Activated T-cell treated with anti-CD3 and anti-CD28 coated beads for 4 hours (primary cell): ENCODE measurements around the gene SSR4.

ENCODE experiments used
- DNase-seq: peaks from one replicate; pipeline ENCODE4 v3.0.0-alpha.2; 2020

Gene SSR4

GRCh38 chrX:153782313-153782712 is 12.2 kb upstream of the SSR4 start:
- no peak for DNase-seq

- no peak for DNase-seq
Measured at GRCh38 chrX:153782871-153783270, 11.6 kb upstream of the SSR4 start.

- DNase-seq: no peak
Measured at GRCh38 chrX:153783378-153784013, 11.0 kb upstream of the SSR4 start.

- no peak for DNase-seq
Measured at GRCh38 chrX:153784325-153784967, 10.0 kb upstream of the SSR4 start.

GRCh38 chrX:153786669-153787068 is 7.8 kb upstream of the SSR4 start:
- DNase-seq: no peak

GRCh38 chrX:153789654-153790053 is 4.8 kb upstream of the SSR4 start:
- DNase-seq: no peak

DNA sequence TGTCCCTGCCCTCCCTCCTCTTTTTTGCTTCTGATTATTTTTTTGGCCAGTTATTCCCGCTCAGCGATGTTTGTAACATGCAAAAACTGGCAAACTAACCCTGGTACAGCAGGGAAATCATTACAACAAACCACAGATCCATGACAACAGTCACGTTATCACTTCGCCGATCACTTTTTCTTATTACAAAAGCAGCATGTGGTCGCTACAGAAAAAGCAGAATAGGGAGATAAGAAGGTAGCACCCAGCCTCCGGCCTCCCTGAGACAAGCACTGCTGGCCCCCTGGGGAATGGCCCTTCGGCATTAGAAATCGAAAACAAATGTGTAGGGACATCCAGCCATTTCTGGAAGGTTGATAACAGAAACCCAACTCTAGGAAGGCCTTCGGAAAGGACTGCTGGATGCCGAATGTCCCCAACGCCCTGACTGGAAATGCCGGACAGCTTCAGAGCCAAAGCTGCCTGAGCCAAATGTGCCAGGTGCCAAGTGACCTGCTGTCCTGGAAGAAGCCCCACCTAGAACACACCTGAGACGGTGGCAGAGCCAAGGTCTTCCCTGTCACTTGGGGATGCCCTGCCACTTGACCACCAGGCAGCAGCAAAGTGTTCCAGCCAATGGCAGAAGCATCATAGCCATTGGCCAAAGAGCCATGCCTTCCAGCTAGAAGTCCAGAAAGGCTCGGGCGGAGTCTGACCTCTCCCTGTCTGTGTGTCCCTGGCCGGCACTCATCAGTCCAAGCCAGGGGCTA is 3.2 kb upstream of the SSR4 start:
- DNase-seq: no peak

- no peak for DNase-seq
Measured at GRCh38 chrX:153792368-153792767, 2.1 kb upstream of the SSR4 start.

- DNase-seq: no peak
Measured at GRCh38 chrX:153793291-153793690, 1.2 kb upstream of the SSR4 start.

DNA sequence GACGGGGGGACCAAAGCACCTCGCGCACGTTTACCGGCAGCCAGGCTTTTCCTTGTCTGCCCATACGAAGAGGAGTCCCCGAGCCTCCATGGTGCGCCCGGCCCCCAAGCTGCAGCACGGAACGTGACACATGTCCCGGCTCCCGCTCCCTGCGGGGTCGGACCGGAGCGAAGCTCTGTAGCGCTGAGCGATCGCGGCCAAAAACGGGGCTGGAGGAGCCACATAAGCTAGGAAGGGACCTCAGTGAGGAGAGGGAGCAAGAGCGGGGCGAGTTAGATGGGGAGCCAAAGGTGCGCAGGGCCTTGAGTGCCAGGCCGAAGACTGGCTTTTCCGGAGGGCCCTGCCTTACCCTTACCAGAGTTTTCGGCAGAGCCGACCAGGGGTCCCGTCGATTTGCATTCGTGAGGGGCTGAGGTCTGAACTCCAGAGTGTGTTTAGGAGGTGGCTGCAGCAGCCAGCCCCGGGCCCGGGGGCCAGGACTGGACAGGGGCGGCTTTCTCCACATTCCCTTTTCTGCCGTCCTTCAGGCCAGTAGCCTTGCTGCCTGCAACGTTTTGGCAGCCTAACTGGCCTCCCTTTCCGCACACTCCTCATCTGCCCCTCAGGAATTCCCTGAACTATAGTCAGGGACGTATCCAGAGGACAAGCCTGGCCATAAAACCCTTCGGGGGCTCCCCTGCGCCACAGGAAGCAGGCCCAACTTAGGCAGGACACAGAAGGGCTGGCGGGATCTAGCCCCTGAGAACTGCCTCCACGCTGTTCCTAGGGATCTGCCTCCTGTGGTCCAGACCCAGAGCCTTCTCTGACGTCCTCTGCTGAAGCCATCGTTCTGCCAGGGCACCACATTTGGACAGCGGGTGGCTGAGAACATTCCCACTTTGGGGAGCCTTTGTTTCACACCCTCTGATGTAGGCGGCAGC is 689 bp downstream of the SSR4 start:
- no peak for DNase-seq

DNA sequence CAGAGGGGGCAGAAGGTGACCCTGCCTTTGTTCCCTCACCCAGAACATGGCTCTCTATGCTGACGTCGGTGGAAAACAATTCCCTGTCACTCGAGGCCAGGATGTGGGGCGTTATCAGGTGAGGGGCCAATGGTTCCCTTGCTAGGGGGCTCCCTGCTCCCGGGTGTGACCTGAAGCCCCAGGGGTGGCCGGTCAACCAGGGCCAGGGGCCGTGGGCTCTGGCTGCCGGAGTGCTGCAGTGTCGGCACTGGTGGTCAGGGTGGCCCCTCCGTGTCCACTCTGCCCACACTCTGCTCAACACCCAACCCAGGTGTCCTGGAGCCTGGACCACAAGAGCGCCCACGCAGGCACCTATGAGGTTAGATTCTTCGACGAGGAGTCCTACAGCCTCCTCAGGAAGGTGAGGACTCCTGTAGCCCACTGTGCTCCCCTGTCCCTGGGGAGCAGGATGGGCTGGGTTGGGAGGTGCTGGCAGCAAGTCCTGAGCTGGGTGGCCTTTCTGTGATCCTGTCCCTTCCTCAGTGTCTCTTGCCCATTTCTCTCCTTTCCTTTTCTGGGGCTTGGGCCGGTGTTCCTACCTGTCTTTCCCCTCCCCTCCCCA is 3.0 kb downstream of the SSR4 start:
- DNase-seq: no peak

DNA sequence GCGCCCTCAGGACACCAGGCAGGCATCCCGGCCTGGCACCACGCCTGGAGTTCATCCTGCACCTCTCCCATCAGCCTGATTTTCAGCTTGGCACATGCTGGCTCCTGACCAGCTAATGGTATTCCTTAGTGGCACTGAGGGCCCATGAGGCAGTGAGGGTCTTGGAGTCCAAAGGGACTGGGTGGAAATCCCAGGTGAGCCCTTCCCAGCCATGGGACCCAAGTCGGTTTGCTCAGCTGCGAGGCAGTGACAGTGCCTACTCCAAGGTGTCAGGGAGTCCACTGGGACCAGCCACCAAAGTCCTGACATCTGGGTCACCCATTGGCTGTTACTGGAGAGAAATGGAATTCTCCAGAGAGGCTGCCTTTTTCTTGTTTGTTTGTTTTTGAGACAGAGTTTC is 4.9 kb downstream of the SSR4 start:
- DNase-seq: no peak

GRCh38 chrX:153800177-153800722 is 5.8 kb downstream of the SSR4 start:
- DNase-seq: no peak

GRCh38 chrX:153800746-153801145 is 6.3 kb downstream of the SSR4 start:
- DNase-seq: no peak

- no peak for DNase-seq
Measured at GRCh38 chrX:153801669-153802068, 7.2 kb downstream of the SSR4 start.

- no peak for DNase-seq
Measured at GRCh38 chrX:153802513-153803045, 8.1 kb downstream of the SSR4 start.

- DNase-seq: no peak
Measured at GRCh38 chrX:153803211-153804099, 9.0 kb downstream of the SSR4 start.

DNA sequence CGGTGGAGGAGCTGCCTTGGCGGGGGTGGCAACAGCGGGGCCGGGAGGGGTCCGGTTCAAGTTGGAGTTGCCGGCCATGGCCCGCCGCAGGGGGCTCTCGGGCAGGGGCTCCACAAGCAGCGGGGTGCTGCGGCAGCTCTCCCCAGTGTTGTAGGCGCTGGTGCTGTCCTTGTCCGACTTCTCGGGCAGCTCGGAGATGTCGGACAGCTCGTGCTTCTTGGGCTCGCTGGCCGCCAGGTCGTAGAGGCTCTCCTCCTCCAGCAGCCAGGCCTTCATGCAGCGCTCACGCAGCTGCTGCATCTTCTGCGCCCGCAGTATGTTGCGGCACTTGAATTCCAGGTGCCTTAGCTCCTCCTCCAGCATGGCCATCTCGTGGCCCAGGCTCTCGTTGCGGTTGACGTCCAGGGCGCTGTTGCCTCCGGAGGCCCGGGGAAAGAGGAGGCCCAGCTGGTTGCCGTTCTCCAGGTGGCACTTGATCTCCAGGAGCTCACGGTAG is 9.7 kb downstream of the SSR4 start:
- no peak for DNase-seq

DNA sequence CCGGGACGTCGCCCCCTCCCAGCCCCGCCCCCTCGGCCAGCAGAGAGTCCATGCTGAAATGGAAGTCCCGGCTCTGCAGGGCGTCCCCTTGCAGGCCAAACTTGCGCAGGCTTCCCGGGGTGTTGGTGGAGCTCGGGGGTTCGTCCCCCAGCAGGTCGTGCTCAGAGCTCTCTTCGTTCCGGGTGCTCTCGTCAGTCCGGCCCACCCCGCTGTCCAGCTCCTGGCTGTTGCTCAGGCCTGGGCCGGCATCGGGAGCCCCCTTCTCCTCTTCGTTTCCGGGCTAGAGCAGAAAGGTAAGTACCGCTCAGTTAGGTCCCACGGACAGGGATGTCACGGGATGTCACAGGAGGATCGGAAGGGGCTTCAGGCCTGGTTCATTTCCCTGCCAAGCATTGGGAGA is 10.2 kb downstream of the SSR4 start:
- no peak for DNase-seq

GRCh38 chrX:153805436-153805835 is 11.0 kb downstream of the SSR4 start:
- DNase-seq: no peak
